ENCODE results near the gene POLDIP2. TPM values are rescaled to one million over a fixed set of nuclear protein-coding genes. Genes with fewer than 3 reads are reported as not detected.
A peak's percentile ranks its signal among the peaks of the same experiment; 100 is the strongest.

POLDIP2 gene
- total RNA-seq, 1 donor from 2014 or later: 79.1 TPM

GRCh38 chr17:28315846-28316705 is 41.3 kb downstream of the POLDIP2 start:
- Histone ChIP-seq H3K9me3 (ENCODE audit: insufficient read depth, low read depth, low read length) (no peaks in the 10 kb centered on the region), H3K9ac (ENCODE audit: low read length) (no peak overlapping the region), H3K27me3 (ENCODE audit: insufficient read depth, low read length) (peaks cover 8% of the 10 kb centered on the region), H2AFZ (ENCODE audit: low read depth, low read length) (no peak overlapping the region), H3K4me3 (ENCODE audit: insufficient read depth, low read depth, low read length) (no peak overlapping the region), H3K36me3 (ENCODE audit: insufficient read depth, low read length) (no peaks in the 10 kb centered on the region), H3K4me1 (ENCODE audit: insufficient read depth, low read length) (peaks cover 17% of the 10 kb centered on the region), H3K4me2 (ENCODE audit: low read length) (no peak overlapping the region), H3K79me2 (ENCODE audit: insufficient read depth, low read length) (peaks cover 15% of the 10 kb centered on the region), H3K27ac (ENCODE audit: low read depth, low read length) (no peak overlapping the region), H4K20me1 (ENCODE audit: insufficient read depth, low read length) (no peaks in the 10 kb centered on the region)
- TF ChIP-seq CTCF (IDR thresholded peaks at IDR 0.05; ENCODE audit: insufficient read depth, low read depth, low read length) (no peak), EZH2 (IDR thresholded peaks at IDR 0.05; ENCODE audit: insufficient read depth, low read length) (no peak)
- Mint-ChIP-seq H3K4me3 (ENCODE audit: unreplicated experiment) (no peak overlapping the region), H3K36me3 (ENCODE audit: low read depth, unreplicated experiment) (no peaks in the 10 kb centered on the region), H3K27ac (ENCODE audit: unreplicated experiment) (no peak overlapping the region), H3K27me3 (ENCODE audit: low read depth, unreplicated experiment) (peaks cover 19% of the 10 kb centered on the region), H3K4me1 (ENCODE audit: low read depth, unreplicated experiment) (peaks cover 6% of the 10 kb centered on the region), H3K9me3 (ENCODE audit: unreplicated experiment) (no peaks in the 10 kb centered on the region)
- FAIRE-seq (no peak), DNase-seq (ENCODE audit: low read depth) (no peak)

- H3K27me3 Mint-ChIP-seq (ENCODE audit: low read depth, unreplicated experiment): peaks cover 19% of the 10 kb centered on the region
- no peaks in the 10 kb centered on the region for H4K20me1 ChIP-seq (ENCODE audit: insufficient read depth, low read length)
- H3K36me3 Mint-ChIP-seq (ENCODE audit: low read depth, unreplicated experiment): no peaks in the 10 kb centered on the region
- FAIRE-seq (no peak), DNase-seq (ENCODE audit: low read depth) (no peak)
- H3K79me2 ChIP-seq (ENCODE audit: insufficient read depth, low read length): no peaks in the 10 kb centered on the region
- no peak overlapping the region for H3K4me3 ChIP-seq (ENCODE audit: insufficient read depth, low read depth, low read length)
- H3K9ac ChIP-seq (ENCODE audit: low read length): no peak overlapping the region
- H3K27ac Mint-ChIP-seq (ENCODE audit: unreplicated experiment): no peak overlapping the region
- H3K4me1 ChIP-seq (ENCODE audit: insufficient read depth, low read length): peaks cover 9% of the 10 kb centered on the region
- H3K4me3 Mint-ChIP-seq (ENCODE audit: unreplicated experiment): no peak overlapping the region
- H2AFZ ChIP-seq (ENCODE audit: low read depth, low read length): no peak overlapping the region
- no peak overlapping the region for H3K4me2 ChIP-seq (ENCODE audit: low read length)
- no peak for TF ChIP-seq CTCF (IDR thresholded peaks at IDR 0.05; ENCODE audit: insufficient read depth, low read depth, low read length)
- TF ChIP-seq EZH2 (IDR thresholded peaks at IDR 0.05; ENCODE audit: insufficient read depth, low read length): no peak
- H3K36me3 ChIP-seq (ENCODE audit: insufficient read depth, low read length): no peaks in the 10 kb centered on the region
- peaks cover 8% of the 10 kb centered on the region for H3K27me3 ChIP-seq (ENCODE audit: insufficient read depth, low read length)
- no peaks in the 10 kb centered on the region for H3K9me3 ChIP-seq (ENCODE audit: insufficient read depth, low read depth, low read length)
- no peak overlapping the region for H3K27ac ChIP-seq (ENCODE audit: low read depth, low read length)
- H3K4me1 Mint-ChIP-seq (ENCODE audit: low read depth, unreplicated experiment): peaks cover 6% of the 10 kb centered on the region
- no peaks in the 10 kb centered on the region for H3K9me3 Mint-ChIP-seq (ENCODE audit: unreplicated experiment)
These were observed 43.5 kb downstream of the POLDIP2 start for GRCh38 chr17:28313841-28314240.

- Mint-ChIP-seq H3K27ac (ENCODE audit: unreplicated experiment) (no peak overlapping the region), H3K4me3 (ENCODE audit: unreplicated experiment) (no peak overlapping the region), H3K9me3 (ENCODE audit: unreplicated experiment) (no peaks in the 10 kb centered on the region), H3K4me1 (ENCODE audit: low read depth, unreplicated experiment) (no peaks in the 10 kb centered on the region), H3K36me3 (ENCODE audit: low read depth, unreplicated experiment) (no peaks in the 10 kb centered on the region), H3K27me3 (ENCODE audit: low read depth, unreplicated experiment) (peaks cover 3% of the 10 kb centered on the region)
- H3K4me2 ChIP-seq (ENCODE audit: low read length): no peak overlapping the region
- H3K4me3 ChIP-seq (ENCODE audit: insufficient read depth, low read depth, low read length): no peak overlapping the region
- H3K79me2 ChIP-seq (ENCODE audit: insufficient read depth, low read length): no peaks in the 10 kb centered on the region
- no peaks in the 10 kb centered on the region for H3K9me3 ChIP-seq (ENCODE audit: insufficient read depth, low read depth, low read length)
- H3K36me3 ChIP-seq (ENCODE audit: insufficient read depth, low read length): no peaks in the 10 kb centered on the region
- peaks cover 23% of the 10 kb centered on the region for H3K27me3 ChIP-seq (ENCODE audit: insufficient read depth, low read length)
- H3K9ac ChIP-seq (ENCODE audit: low read length): no peak overlapping the region
- H4K20me1 ChIP-seq (ENCODE audit: insufficient read depth, low read length): no peaks in the 10 kb centered on the region
- no peaks in the 10 kb centered on the region for H3K4me1 ChIP-seq (ENCODE audit: insufficient read depth, low read length)
- H2AFZ ChIP-seq (ENCODE audit: low read depth, low read length): peak overlapping the region; percentile 63
- DNase-seq (ENCODE audit: low read depth): no peak
- no peak overlapping the region for H3K27ac ChIP-seq (ENCODE audit: low read depth, low read length)
- FAIRE-seq: no peak
- TF ChIP-seq CTCF (IDR thresholded peaks at IDR 0.05; ENCODE audit: insufficient read depth, low read depth, low read length) (no peak), EZH2 (IDR thresholded peaks at IDR 0.05; ENCODE audit: insufficient read depth, low read length) (peak; percentile 70)
These were observed 50.3 kb downstream of the POLDIP2 start for GRCh38 chr17:28306954-28307401.
